Calu3 (cell line): ENCODE data around the gene CXorf65. TPM values are rescaled to one million over a fixed set of nuclear protein-coding genes. Genes with fewer than 3 reads are reported as not detected.

Experiments
- BruUV-seq: library from RNA; stranded (reverse); fragments of 400-500 nt; replicated peaks from 2 replicates; lab custom pipeline; 2021; lab: Mats Ljungman, UMichigan
- CTCF ChIA-PET: fragments of 300-600 bp; sonication (Branson Sonifier 250); formaldehyde crosslinking; loops from one replicate; lab custom pipeline; 2022; ENCODE audit warnings: antibody characterized with exemption; lab: Charles Lee
- DNase-seq: peaks from one replicate; pipeline ENCODE4 v3.0.0; 2022
- H3K27ac Mint-ChIP-seq: one replicate; pipeline ENCODE4 v1.8.0; 2022; ENCODE audit warnings: mixed read lengths; ENCODE audit not compliant: unreplicated experiment
- H3K27me3 Mint-ChIP-seq: one replicate; pipeline ENCODE4 v1.8.0; 2022; ENCODE audit warnings: mixed read lengths; ENCODE audit not compliant: unreplicated experiment
- H3K36me3 Mint-ChIP-seq: one replicate; pipeline ENCODE4 v1.8.0; 2022; ENCODE audit warnings: mild to moderate bottlenecking, moderate library complexity, mixed read lengths; ENCODE audit not compliant: insufficient read depth, unreplicated experiment
- H3K4me1 Mint-ChIP-seq: one replicate; pipeline ENCODE4 v1.8.0; 2022; ENCODE audit warnings: mild to moderate bottlenecking, low read depth, mixed read lengths; ENCODE audit not compliant: unreplicated experiment
- H3K4me3 Mint-ChIP-seq: one replicate; pipeline ENCODE4 v1.8.0; 2022; ENCODE audit warnings: mild to moderate bottlenecking, low read depth, moderate library complexity, mixed read lengths; ENCODE audit not compliant: unreplicated experiment
- H3K9me3 Mint-ChIP-seq: one replicate; pipeline ENCODE4 v1.8.0; 2022; ENCODE audit warnings: low read depth, mixed read lengths; ENCODE audit not compliant: unreplicated experiment
- intact Hi-C: fragments of 100-400 bp; cut with micrococcal nuclease; formaldehyde crosslinking; loops from one replicate; pipeline ENCODE4 v1.10.0; 2022; ENCODE audit not compliant: unreplicated experiment
- total RNA-seq: library from RNA; stranded (reverse); gene quantifications from 2 replicates; pipeline ENCODE4 v1.2.3, GENCODE V29; 2022
- TF ChIP-seq, protein P1 (sequence below): fragments of 200-600 bp; IDR thresholded peaks from one replicate; pipeline ENCODE4 v1.8.0; 2022; ENCODE audit warnings: antibody characterized with exemption; ENCODE audit not compliant: unreplicated experiment

The CXorf65 gene
- total RNA-seq, 1 experiment from 2014 or later = not detected

DNA sequence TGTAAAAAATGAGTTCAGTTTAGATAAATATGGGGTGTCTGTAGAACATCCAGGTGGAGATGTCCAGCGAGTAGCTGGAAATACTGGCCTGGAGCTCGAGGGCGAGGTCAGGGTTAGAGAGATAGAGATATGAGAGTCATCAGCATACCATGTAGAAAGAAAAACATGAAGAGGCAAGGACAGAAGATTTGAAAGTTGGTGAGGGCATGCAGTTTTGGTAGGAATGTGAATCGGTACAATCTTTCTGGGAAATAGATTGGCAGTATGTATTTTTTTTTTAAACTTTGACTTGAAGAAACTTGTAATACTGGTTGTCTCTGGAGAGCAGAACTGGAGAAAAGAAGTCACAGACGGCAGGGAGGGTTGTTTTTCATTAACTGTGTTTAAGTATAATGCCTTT is 36.0 kb downstream of the CXorf65 start:
- peaks cover 17% of the 10 kb centered on the region for H3K4me1 Mint-ChIP-seq
- peaks cover 18% of the 10 kb centered on the region for H3K36me3 Mint-ChIP-seq
- CTCF ChIA-PET = no interaction called here
- no TSS peak for BruUV-seq
- H3K27me3 Mint-ChIP-seq = peaks cover 39% of the 10 kb centered on the region
- DNase-seq = no peak
- no peak overlapping the region for H3K4me3 Mint-ChIP-seq
- intact Hi-C loops = no loop called here
- no peaks in the 10 kb centered on the region for H3K9me3 Mint-ChIP-seq
- TF ChIP-seq, protein P1, sequence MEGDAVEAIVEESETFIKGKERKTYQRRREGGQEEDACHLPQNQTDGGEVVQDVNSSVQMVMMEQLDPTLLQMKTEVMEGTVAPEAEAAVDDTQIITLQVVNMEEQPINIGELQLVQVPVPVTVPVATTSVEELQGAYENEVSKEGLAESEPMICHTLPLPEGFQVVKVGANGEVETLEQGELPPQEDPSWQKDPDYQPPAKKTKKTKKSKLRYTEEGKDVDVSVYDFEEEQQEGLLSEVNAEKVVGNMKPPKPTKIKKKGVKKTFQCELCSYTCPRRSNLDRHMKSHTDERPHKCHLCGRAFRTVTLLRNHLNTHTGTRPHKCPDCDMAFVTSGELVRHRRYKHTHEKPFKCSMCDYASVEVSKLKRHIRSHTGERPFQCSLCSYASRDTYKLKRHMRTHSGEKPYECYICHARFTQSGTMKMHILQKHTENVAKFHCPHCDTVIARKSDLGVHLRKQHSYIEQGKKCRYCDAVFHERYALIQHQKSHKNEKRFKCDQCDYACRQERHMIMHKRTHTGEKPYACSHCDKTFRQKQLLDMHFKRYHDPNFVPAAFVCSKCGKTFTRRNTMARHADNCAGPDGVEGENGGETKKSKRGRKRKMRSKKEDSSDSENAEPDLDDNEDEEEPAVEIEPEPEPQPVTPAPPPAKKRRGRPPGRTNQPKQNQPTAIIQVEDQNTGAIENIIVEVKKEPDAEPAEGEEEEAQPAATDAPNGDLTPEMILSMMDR = no peak
- no peak overlapping the region for H3K27ac Mint-ChIP-seq

DNA sequence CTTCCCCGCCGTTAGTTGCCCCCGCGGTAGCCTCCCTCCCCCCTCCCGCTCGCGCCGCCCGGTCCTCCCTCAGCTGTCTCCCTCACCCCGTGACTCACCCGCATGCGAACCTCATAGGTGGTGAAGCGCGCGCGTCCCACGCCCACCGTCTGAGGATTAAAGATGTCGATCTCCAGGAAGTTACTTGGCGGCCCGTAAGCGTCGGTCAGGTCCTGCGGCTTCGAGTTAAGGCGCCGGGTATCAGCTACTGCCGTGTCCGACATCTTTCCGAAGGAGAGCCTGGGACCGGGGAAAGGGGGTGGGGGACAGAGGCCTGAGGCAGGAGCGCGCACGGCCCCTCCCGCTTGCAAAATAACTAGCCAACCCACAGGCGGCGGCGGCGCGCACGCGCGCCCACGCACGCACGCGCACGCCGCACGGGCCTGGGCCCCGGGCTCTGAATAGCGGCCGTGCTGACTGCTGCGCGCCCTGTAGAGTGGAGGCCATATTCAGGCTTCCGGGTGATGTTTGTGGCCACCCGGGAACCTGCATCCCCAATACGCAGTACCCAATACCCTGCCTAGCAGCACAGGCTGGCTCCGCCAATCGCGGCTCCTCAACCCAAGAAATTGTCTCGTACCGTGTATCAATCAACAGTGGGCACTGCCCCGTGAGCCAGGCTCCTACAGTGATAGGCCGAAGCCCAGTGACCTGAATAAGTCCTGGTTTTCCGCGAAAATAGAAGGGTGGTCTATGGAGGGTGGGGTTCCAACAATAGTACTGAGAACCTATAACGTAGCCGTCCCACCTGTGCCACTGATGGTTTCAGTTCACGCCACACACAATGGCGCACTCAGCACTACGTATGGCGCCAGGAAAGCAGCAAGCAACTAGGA is 38.3 kb downstream of the CXorf65 start, which contains the start of gene SNX12:
SNX12 (minus strand) TSS at position 291 of the 875 bp plus-strand sequence; CDS start at position 263, 28 bp downstream.
- peak; percentile 91 for DNase-seq
- Mint-ChIP-seq H3K27ac (peak within 1 kb of the TSS; percentile 66), H3K27me3 (peaks cover 16% of the 10 kb centered on the region), H3K4me1 (peaks cover 13% of the 10 kb centered on the region), H3K9me3 (no peaks in the 10 kb centered on the region), H3K36me3 (peaks cover 18% of the 10 kb centered on the region), H3K4me3 (peak within 1 kb of the TSS; percentile 85)
- intact Hi-C loops = no loop called here
- no TSS peak for BruUV-seq
- CTCF ChIA-PET = interaction anchor here (0.6 kb wide), 1 partner anchor 43 kb away, joined by 3 read pairs; no protein-coding TSS in a partner anchor
- TF ChIP-seq, protein P1 = no peak

DNA sequence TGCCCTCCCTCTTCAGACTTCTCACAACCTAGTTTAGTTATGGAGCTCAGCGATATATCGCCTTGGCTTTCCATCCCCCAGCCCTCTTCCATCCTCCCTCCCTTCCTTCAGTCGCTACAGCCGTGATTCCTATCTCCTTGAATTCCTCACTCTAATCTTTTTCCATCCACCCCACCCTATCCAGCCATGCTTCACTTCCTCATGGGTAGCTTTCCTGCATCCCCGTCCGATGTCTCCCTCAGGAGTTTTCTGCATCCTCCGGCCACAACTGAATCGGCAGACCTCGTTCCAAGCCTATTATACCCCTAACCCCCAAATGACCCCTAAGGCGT is 38.9 kb downstream of the CXorf65 start:
- no peaks in the 10 kb centered on the region for H3K9me3 Mint-ChIP-seq
- peaks cover 18% of the 10 kb centered on the region for H3K36me3 Mint-ChIP-seq
- intact Hi-C loops = no loop called here
- no peak for DNase-seq
- CTCF ChIA-PET = interaction anchor here (0.6 kb wide), 1 partner anchor 42 kb away, joined by 3 read pairs; no protein-coding TSS in a partner anchor
- TF ChIP-seq, protein P1 = no peak
- peak overlapping the region; percentile 66 for H3K27ac Mint-ChIP-seq
- H3K27me3 Mint-ChIP-seq = peaks cover 10% of the 10 kb centered on the region
- no TSS peak for BruUV-seq
- peak overlapping the region; percentile 85 for H3K4me3 Mint-ChIP-seq
- H3K4me1 Mint-ChIP-seq = peaks cover 10% of the 10 kb centered on the region

DNA sequence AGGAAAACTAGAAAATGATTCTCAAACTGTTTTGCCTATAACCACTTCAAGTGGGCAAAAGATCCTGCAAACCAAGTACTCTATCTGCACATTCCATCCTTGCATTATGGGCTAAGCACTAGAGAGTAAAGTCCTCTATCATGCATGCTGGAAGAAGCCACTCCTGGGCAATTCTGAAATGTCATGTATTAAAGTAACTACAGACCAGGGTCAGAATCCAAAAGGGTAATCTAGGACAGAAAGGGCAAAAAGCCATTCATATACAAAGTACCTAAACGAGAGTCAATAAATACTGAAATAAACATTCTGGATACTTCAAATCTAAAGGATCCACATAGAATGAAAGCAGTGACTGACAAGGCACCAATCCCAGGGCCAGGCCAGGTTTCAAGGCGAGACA is 39.5 kb downstream of the CXorf65 start:
- intact Hi-C loops = no loop called here
- H3K9me3 Mint-ChIP-seq = no peaks in the 10 kb centered on the region
- TF ChIP-seq, protein P1 = no peak
- peaks cover 4% of the 10 kb centered on the region for H3K27me3 Mint-ChIP-seq
- peaks cover 10% of the 10 kb centered on the region for H3K4me1 Mint-ChIP-seq
- peak overlapping the region; percentile 66 for H3K27ac Mint-ChIP-seq
- H3K36me3 Mint-ChIP-seq = peaks cover 18% of the 10 kb centered on the region
- CTCF ChIA-PET = no interaction called here
- H3K4me3 Mint-ChIP-seq = peak overlapping the region; percentile 85
- no peak for DNase-seq
- TSS peak; percentile 46 for BruUV-seq
